Kidney (tissue), 14 donors: Measurements from ENCODE around the gene ZNF672. TPM values are rescaled to one million over a fixed set of nuclear protein-coding genes. Genes with fewer than 3 reads are reported as not detected.
"Not testable (repeated sequence)": the region's sequence is repeated elsewhere in the genome, so short reads cannot be mapped to it uniquely, and the experiment has no call there.

ENCODE experiments used
- DNase-seq, 5 donors: peaks; one replicate each; pipeline ENCODE4 v3.0.0-alpha.2; 2013 to 2020
- FAIRE-seq: peaks from 2 replicates; lab custom pipeline; 2012; peaks lifted over from hg19 to GRCh38; lab: Jason Lieb, UNC
- H3K27ac ChIP-seq, 2 donors: one replicate each; pipeline ENCODE4 v1.7.0; 2013; ENCODE audit warnings: low read depth in 2 of 2, low read length in 2 of 2, inconsistent platforms in 1 of 2
- H3K27me3 ChIP-seq: one replicate; pipeline ENCODE4 v1.7.1; 2013; ENCODE audit warnings: low read length, inconsistent platforms; ENCODE audit not compliant: control insufficient read depth, insufficient read depth
- H3K36me3 ChIP-seq, 3 donors: one replicate each; pipeline versions ENCODE4 v1.7.0 to v1.7.1; 2013; ENCODE audit warnings: low read length in 3 of 3, control low read depth in 1 of 3, inconsistent platforms in 1 of 3; ENCODE audit not compliant: insufficient read depth in 3 of 3, control insufficient read depth in 2 of 3
- H3K4me1 ChIP-seq, 3 donors: one replicate each; pipeline versions ENCODE4 v1.7.0 to v1.7.1; 2013; ENCODE audit warnings: low read length in 3 of 3, inconsistent platforms in 1 of 3, low read depth in 1 of 3; ENCODE audit not compliant: control insufficient read depth in 2 of 3, insufficient read depth in 2 of 3
- H3K4me3 ChIP-seq, 3 donors: one replicate each; pipeline versions ENCODE4 v1.7.0 to v1.8.1; 2013; ENCODE audit warnings: low read length in 3 of 3, control low read depth in 1 of 3, inconsistent platforms in 1 of 3
- H3K9ac ChIP-seq, 3 donors: one replicate each; pipeline versions ENCODE4 v1.7.0 to v1.7.1; 2013; ENCODE audit warnings: low read length in 3 of 3, control low read depth in 1 of 3, inconsistent platforms in 1 of 3
- H3K9me3 ChIP-seq, 3 donors: one replicate each; pipeline versions ENCODE4 v1.7.0 to v1.7.1; 2013; ENCODE audit warnings: low read length in 3 of 3, control low read depth in 1 of 3, inconsistent platforms in 1 of 3; ENCODE audit not compliant: control insufficient read depth in 2 of 3, insufficient read depth in 1 of 3
- intact Hi-C: fragments of 100-400 bp; cut with DNase I; formaldehyde crosslinking; loops from one replicate; pipeline ENCODE4 v1.11.1; 2022
- polyA plus RNA-seq: library from polyadenylated mRNA; stranded (reverse); fragments of 350-450 nt; fragmentation: Illumina TruSeq; extraction: RNeasy Lipid Tissue Mini Kit (QIAGEN cat#74804); gene quantifications from one replicate; pipeline ENCODE4 v1.2.3, GENCODE V29; 2014; ENCODE audit warnings: low read depth, low replicate concordance; ENCODE audit not compliant: insufficient read depth
- total RNA-seq: library from RNA; stranded (reverse); fragmentation: NEBNext Ultra II Directional; extraction: Animal tissue kit (Norgen Biotek cat#: 25700); gene quantifications from one replicate; pipeline ENCODE4 v1.2.1, GENCODE V29; 2021
- TF ChIP-seq, protein P1 (sequence below): IDR thresholded peaks from 3 replicates; pipeline ENCODE4 v1.5.1; 2012; ENCODE audit warnings: mild to moderate bottlenecking, moderate library complexity, borderline replicate concordance; ENCODE audit not compliant: insufficient read depth; ENCODE audit errors: extremely low read depth
- donor health status: control.
- donor health status: control.
- donor health status: control.
- donor health status: control.
- donor health status: control.
- donor health status: DM: yes; HTN: yes; CAD: no.
- donor health status: Normal renal cell carcinoma (clear cell type).

Gene ZNF672
- total and polyA plus RNA-seq, 2 donors from 2014 or later: 25.0 to 28.6 TPM

DNA sequence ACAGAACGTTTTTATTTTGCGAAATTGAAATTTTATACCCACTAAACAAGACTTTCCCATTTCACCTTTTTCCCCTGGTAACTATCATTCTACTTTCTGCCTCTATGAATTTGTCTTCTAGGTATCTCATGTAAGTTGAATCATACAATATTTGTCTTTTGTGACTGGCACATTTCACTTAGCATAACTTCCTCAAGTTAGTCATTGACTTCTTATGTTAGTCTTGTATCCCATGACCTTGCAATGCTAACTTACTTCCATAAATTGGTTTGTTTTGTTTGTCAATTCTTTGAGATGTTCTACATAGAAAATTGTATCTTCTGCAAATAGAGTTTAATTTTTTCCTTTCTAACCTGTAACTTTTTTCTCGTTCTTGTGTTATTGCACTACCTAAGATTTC, 39.2 kb upstream of the ZNF672 start:
- FAIRE-seq: no peak
- H3K9ac ChIP-seq: no peak overlapping the region

GRCh38 chr1:248800459-248800858, 37.6 kb upstream of the ZNF672 start:
- TF ChIP-seq, protein P1, sequence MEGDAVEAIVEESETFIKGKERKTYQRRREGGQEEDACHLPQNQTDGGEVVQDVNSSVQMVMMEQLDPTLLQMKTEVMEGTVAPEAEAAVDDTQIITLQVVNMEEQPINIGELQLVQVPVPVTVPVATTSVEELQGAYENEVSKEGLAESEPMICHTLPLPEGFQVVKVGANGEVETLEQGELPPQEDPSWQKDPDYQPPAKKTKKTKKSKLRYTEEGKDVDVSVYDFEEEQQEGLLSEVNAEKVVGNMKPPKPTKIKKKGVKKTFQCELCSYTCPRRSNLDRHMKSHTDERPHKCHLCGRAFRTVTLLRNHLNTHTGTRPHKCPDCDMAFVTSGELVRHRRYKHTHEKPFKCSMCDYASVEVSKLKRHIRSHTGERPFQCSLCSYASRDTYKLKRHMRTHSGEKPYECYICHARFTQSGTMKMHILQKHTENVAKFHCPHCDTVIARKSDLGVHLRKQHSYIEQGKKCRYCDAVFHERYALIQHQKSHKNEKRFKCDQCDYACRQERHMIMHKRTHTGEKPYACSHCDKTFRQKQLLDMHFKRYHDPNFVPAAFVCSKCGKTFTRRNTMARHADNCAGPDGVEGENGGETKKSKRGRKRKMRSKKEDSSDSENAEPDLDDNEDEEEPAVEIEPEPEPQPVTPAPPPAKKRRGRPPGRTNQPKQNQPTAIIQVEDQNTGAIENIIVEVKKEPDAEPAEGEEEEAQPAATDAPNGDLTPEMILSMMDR: no peak
- Histone ChIP-seq H3K9ac (no peak overlapping the region), H3K9me3 (no peaks in the 10 kb centered on the region), H3K4me1 (peaks cover 0 to 9% (median 5%) of the 10 kb centered on the region in 3 donors), H3K27ac (no peak overlapping the region), H3K36me3 (no peaks in the 10 kb centered on the region), H3K27me3 (no peaks in the 10 kb centered on the region), H3K4me3 (no peak overlapping the region)
- DNase-seq: no peak
- no peak for FAIRE-seq
- intact Hi-C loops: no loop called here

More for the DNA sequence above, 39.2 kb upstream of the ZNF672 start:
- intact Hi-C loops: no loop called here
- H3K4me1 ChIP-seq: no peaks in the 10 kb centered on the region
- H3K27me3 ChIP-seq: no peaks in the 10 kb centered on the region
- TF ChIP-seq, protein P1: no peak
- no peak for DNase-seq
- H3K36me3 ChIP-seq: no peaks in the 10 kb centered on the region
- no peak overlapping the region for H3K27ac ChIP-seq
- no peaks in the 10 kb centered on the region for H3K9me3 ChIP-seq
- no peak overlapping the region for H3K4me3 ChIP-seq

- H3K4me1 ChIP-seq: peaks cover 0 to 28% (median 22%) of the 10 kb centered on the region in 3 donors
- H3K9me3 ChIP-seq: no peaks in the 10 kb centered on the region
- H3K27me3 ChIP-seq: no peaks in the 10 kb centered on the region
- TF ChIP-seq, protein P1: no peak
- intact Hi-C loops: no loop called here
- FAIRE-seq (no peak), DNase-seq (no peak)
- H3K4me3 ChIP-seq: no peak overlapping the region
- H3K27ac ChIP-seq: no peak overlapping the region
- H3K36me3 ChIP-seq: no peaks in the 10 kb centered on the region
- no peak overlapping the region for H3K9ac ChIP-seq
These were observed 35.6 kb upstream of the ZNF672 start for GRCh38 chr1:248802454-248802853.

- H3K9ac ChIP-seq, H3K4me3 ChIP-seq, H3K27ac ChIP-seq, H3K9me3 ChIP-seq, H3K36me3 ChIP-seq, H3K27me3 ChIP-seq, DNase-seq, FAIRE-seq, intact Hi-C loops: not testable (repeated sequence)
- peaks cover 0 to 28% (median 22%) of the 10 kb centered on the region in 3 donors for H3K4me1 ChIP-seq
These were observed 34.5 kb upstream of the ZNF672 start for GRCh38 chr1:248803501-248803900.
